Neural cell (in vitro differentiated cells): ENCODE results near the gene ECEL1. TPM values are rescaled to one million over a fixed set of nuclear protein-coding genes. Genes with fewer than 3 reads are reported as not detected.

Source experiments
- H2AFZ ChIP-seq: fragments of 200-600, 300-800 bp; sonication (generic), shearing (Covaris generic); 2 replicates; pipeline ENCODE4 v1.6.0; 2014; ENCODE audit warnings: low read depth, mild to moderate bottlenecking, antibody characterized with exemption, low read length, moderate library complexity
- H3F3A ChIP-seq: fragments of 200-600 bp; shearing (Covaris generic); 2 replicates; pipeline ENCODE4 v1.6.1; 2016; ENCODE audit warnings: mild to moderate bottlenecking, moderate library complexity, mixed read lengths, antibody characterized with exemption, low read length; ENCODE audit not compliant: insufficient read depth, poor library complexity, severe bottlenecking
- H3K27ac ChIP-seq: fragments of 200-600, 300-800 bp; sonication (generic), shearing (Covaris generic); 2 replicates; pipeline ENCODE4 v1.5.1; 2014; ENCODE audit warnings: mild to moderate bottlenecking, low read length, moderate library complexity
- H3K27me3 ChIP-seq: fragments of 300-800, 200-600 bp; sonication (generic), shearing (Covaris generic); 2 replicates; pipeline ENCODE4 v1.6.0; 2014; ENCODE audit warnings: mild to moderate bottlenecking, low read depth, low read length, moderate library complexity; ENCODE audit not compliant: insufficient read depth
- H3K36me3 ChIP-seq: fragments of 300-800, 200-600 bp; sonication (generic), shearing (Covaris generic); 2 replicates; pipeline ENCODE4 v1.5.1; 2014; ENCODE audit warnings: mild to moderate bottlenecking, antibody characterized with exemption, low read length, moderate library complexity; ENCODE audit not compliant: insufficient read depth
- H3K4me2 ChIP-seq: fragments of 300-800, 200-600 bp; sonication (generic), shearing (Covaris generic); 2 replicates; pipeline ENCODE4 v1.6.0; 2014; ENCODE audit warnings: mild to moderate bottlenecking, low read length
- H3K4me3 ChIP-seq: fragments of 300-800, 200-600 bp; sonication (generic), shearing (Covaris generic); 2 replicates; pipeline ENCODE4 v1.5.1; 2014; ENCODE audit warnings: mild to moderate bottlenecking, low read length, moderate library complexity
- H3K79me2 ChIP-seq: fragments of 200-600 bp; shearing (Covaris generic); replicated peaks from 2 replicates; pipeline ENCODE4 v1.6.0; 2014; ENCODE audit warnings: mild to moderate bottlenecking, low read length, moderate library complexity; ENCODE audit not compliant: insufficient read depth
- H3K9ac ChIP-seq: fragments of 300-800, 200-600 bp; sonication (generic), shearing (Covaris generic); 2 replicates; pipeline ENCODE4 v1.6.1; 2016; ENCODE audit warnings: mild to moderate bottlenecking, low read length, mixed read lengths
- H3K9me2 ChIP-seq: fragments of 200-600 bp; shearing (Covaris generic); 2 replicates; pipeline ENCODE4 v1.6.1; 2016; ENCODE audit warnings: mild to moderate bottlenecking, low read length, mixed read lengths; ENCODE audit not compliant: insufficient read depth
- H3K9me3 ChIP-seq: fragments of 200-600, 300-800 bp; sonication (generic), shearing (Covaris generic); 2 replicates; pipeline ENCODE4 v1.6.1; 2016; ENCODE audit warnings: mild to moderate bottlenecking, mixed run types, low read length, moderate library complexity, mixed read lengths
- H4K20me1 ChIP-seq: fragments of 200-600 bp; shearing (Covaris generic); 2 replicates; pipeline ENCODE4 v1.6.1; 2016; ENCODE audit warnings: mild to moderate bottlenecking, mixed run types; ENCODE audit not compliant: insufficient read depth
- polyA plus RNA-seq: library from polyadenylated mRNA; depleted of rRNA; stranded (reverse); fragments of >200 nt; gene quantifications from 2 replicates; pipeline ENCODE4 v1.2.3, GENCODE V29; 2014
- TF ChIP-seq, protein P1 (sequence below): fragments of 450-650 bp; IDR thresholded peaks from 2 replicates; pipeline ENCODE4 v1.5.1; 2014; ENCODE audit warnings: antibody characterized with exemption, mild to moderate bottlenecking, moderate library complexity; ENCODE audit not compliant: poor library complexity, severe bottlenecking

ECEL1 gene
- polyA plus RNA-seq, 1 donor from 2014 or later = 60.9 TPM

DNA sequence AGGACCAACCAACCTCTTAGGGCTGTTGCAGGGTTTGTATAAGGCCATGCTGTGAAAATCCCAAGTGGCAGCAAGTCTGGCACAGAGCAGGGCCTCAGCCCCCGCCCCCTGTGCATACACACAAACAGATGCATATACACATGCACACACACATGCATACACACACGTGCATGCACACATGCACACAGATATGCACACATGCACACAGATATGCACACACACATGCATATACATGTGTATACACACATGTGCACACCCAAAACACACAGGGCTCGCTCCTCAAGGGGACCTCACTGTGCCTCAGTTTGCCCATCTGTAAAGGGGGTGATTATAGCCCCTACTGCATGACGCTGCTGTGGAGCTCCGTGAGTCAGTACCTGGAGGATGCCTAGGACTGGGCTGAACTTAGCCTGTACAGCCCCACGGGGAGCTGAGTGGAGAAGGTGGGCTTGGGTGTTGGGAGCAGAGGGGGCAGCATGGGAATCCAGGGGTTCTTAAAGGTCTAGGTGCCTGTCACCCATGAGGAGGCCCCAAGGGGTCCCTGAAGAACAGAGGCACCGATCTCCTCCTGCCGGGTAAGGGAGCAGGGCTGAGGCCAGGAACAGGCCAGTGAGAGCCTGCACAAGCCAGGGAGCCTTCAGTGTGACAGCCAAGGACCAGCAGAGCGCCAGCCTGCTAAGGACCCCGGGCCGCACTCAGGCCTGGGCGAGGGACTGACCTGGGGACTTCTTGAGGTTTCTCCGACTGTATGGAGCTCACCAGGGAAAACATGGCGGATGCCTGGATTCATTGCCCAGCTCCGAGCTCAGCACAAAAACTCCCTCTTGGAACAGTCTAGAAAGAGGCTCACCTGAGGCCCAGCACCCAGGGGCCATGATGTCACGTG, 55.7 kb downstream of the ECEL1 start:
- Histone ChIP-seq H3K27me3 (no peaks in the 10 kb centered on the region), H3F3A (no peaks in the 10 kb centered on the region), H3K36me3 (no peaks in the 10 kb centered on the region), H3K27ac (no peak overlapping the region), H2AFZ (no peak overlapping the region), H3K4me2 (no peak overlapping the region), H3K4me3 (no peak overlapping the region), H3K79me2 (no peaks in the 10 kb centered on the region), H3K9ac (no peak overlapping the region), H3K9me3 (no peaks in the 10 kb centered on the region), H3K9me2 (no peaks in the 10 kb centered on the region), H4K20me1 (no peaks in the 10 kb centered on the region)
- TF ChIP-seq, protein P1, sequence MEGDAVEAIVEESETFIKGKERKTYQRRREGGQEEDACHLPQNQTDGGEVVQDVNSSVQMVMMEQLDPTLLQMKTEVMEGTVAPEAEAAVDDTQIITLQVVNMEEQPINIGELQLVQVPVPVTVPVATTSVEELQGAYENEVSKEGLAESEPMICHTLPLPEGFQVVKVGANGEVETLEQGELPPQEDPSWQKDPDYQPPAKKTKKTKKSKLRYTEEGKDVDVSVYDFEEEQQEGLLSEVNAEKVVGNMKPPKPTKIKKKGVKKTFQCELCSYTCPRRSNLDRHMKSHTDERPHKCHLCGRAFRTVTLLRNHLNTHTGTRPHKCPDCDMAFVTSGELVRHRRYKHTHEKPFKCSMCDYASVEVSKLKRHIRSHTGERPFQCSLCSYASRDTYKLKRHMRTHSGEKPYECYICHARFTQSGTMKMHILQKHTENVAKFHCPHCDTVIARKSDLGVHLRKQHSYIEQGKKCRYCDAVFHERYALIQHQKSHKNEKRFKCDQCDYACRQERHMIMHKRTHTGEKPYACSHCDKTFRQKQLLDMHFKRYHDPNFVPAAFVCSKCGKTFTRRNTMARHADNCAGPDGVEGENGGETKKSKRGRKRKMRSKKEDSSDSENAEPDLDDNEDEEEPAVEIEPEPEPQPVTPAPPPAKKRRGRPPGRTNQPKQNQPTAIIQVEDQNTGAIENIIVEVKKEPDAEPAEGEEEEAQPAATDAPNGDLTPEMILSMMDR = no peak

Other genes with a start within 250 kb of the ECEL1 start
- not detected in 2 replicates for gene ALPP, start 109.1 kb downstream of the ECEL1 start, polyA plus RNA-seq
- gene ALPG, start 81.0 kb downstream of the ECEL1 start, polyA plus RNA-seq = not detected in 2 replicates
- not detected in 2 replicates for gene ALPI, start 31.7 kb downstream of the ECEL1 start, polyA plus RNA-seq
- 0.16 TPM in 1 of 2 replicates, not detected in the other for gene PRSS56, start 32.6 kb upstream of the ECEL1 start, polyA plus RNA-seq
- gene CHRND, start 38.3 kb upstream of the ECEL1 start, polyA plus RNA-seq = not detected in 2 replicates
- not detected in 2 replicates for gene CHRNG, start 51.9 kb upstream of the ECEL1 start, polyA plus RNA-seq
- 29.3 and 29.9 TPM in 2 replicates for gene TIGD1, start 62.7 kb upstream of the ECEL1 start, polyA plus RNA-seq
- 57.6 and 82.8 TPM in 2 replicates for gene EIF4E2, start 62.9 kb upstream of the ECEL1 start, polyA plus RNA-seq
- not detected in 2 replicates for gene EFHD1, start 145.8 kb upstream of the ECEL1 start, polyA plus RNA-seq
- 39.6 and 52.6 TPM in 2 replicates for gene GIGYF2, start 209.5 kb upstream of the ECEL1 start, polyA plus RNA-seq